ENCODE data around the gene RAB8B. TPM values are rescaled to one million over a fixed set of nuclear protein-coding genes. Genes with fewer than 3 reads are reported as not detected.

Gene RAB8B
- total and polyA plus RNA-seq, 2 donors from 2014 or later: 7.1 to 33.6 TPM

GRCh38 chr15:63165166-63165859, 24.1 kb upstream of the RAB8B start:
- intact Hi-C loops (cut with DNase I): no loop called here
- H3K27me3 ChIP-seq (ENCODE audit: control insufficient read depth, insufficient read depth, low read length): no peaks in the 10 kb centered on the region
- FAIRE-seq: no peak
- no peaks in the 10 kb centered on the region for H3K9me3 ChIP-seq (ENCODE audit: control insufficient read depth in 2 of 3, insufficient read depth in 1 of 3, low read length in 3 of 3)
- no peaks in the 10 kb centered on the region for H3K4me1 ChIP-seq (ENCODE audit: control insufficient read depth in 2 of 3, insufficient read depth in 2 of 3, low read depth in 1 of 3, low read length in 3 of 3)
- no peak overlapping the region for H3K4me3 ChIP-seq (ENCODE audit: low read length in 3 of 3)
- H3K9ac ChIP-seq (ENCODE audit: low read length in 3 of 3): no peak overlapping the region
- TF ChIP-seq CTCF (IDR thresholded peaks at IDR 0.05; ENCODE audit: borderline replicate concordance, extremely low read depth, insufficient read depth): no peak
- DNase-seq: no peak
- H3K27ac ChIP-seq (ENCODE audit: low read depth in 2 of 2, low read length in 2 of 2): no peak overlapping the region
- H3K36me3 ChIP-seq (ENCODE audit: control insufficient read depth in 2 of 3, insufficient read depth in 3 of 3, low read length in 3 of 3): no peaks in the 10 kb centered on the region

- peak; percentile 8 for TF ChIP-seq CTCF (IDR thresholded peaks at IDR 0.05; ENCODE audit: borderline replicate concordance, extremely low read depth, insufficient read depth)
- H3K4me1 ChIP-seq (ENCODE audit: control insufficient read depth in 2 of 3, insufficient read depth in 2 of 3, low read depth in 1 of 3, low read length in 3 of 3): no peaks in the 10 kb centered on the region
- no peaks in the 10 kb centered on the region for H3K27me3 ChIP-seq (ENCODE audit: control insufficient read depth, insufficient read depth, low read length)
- H3K9ac ChIP-seq (ENCODE audit: low read length in 3 of 3): no peak overlapping the region
- no peak overlapping the region for H3K27ac ChIP-seq (ENCODE audit: low read depth in 2 of 2, low read length in 2 of 2)
- H3K9me3 ChIP-seq (ENCODE audit: control insufficient read depth in 2 of 3, insufficient read depth in 1 of 3, low read length in 3 of 3): no peaks in the 10 kb centered on the region
- H3K4me3 ChIP-seq (ENCODE audit: low read length in 3 of 3): no peak overlapping the region
- intact Hi-C loops (cut with DNase I): no loop called here
- FAIRE-seq (no peak), DNase-seq (no peak)
- H3K36me3 ChIP-seq (ENCODE audit: control insufficient read depth in 2 of 3, insufficient read depth in 3 of 3, low read length in 3 of 3): no peaks in the 10 kb centered on the region
Measured at GRCh38 chr15:63166219-63166618, 23.2 kb upstream of the RAB8B start.

- no peak for TF ChIP-seq CTCF (IDR thresholded peaks at IDR 0.05; ENCODE audit: borderline replicate concordance, extremely low read depth, insufficient read depth)
- no peaks in the 10 kb centered on the region for H3K27me3 ChIP-seq (ENCODE audit: control insufficient read depth, insufficient read depth, low read length)
- no peak overlapping the region for H3K4me3 ChIP-seq (ENCODE audit: low read length in 3 of 3)
- no peak overlapping the region for H3K27ac ChIP-seq (ENCODE audit: low read depth in 2 of 2, low read length in 2 of 2)
- H3K9me3 ChIP-seq (ENCODE audit: control insufficient read depth in 2 of 3, insufficient read depth in 1 of 3, low read length in 3 of 3): no peaks in the 10 kb centered on the region
- DNase-seq: no peak
- no peak overlapping the region for H3K9ac ChIP-seq (ENCODE audit: low read length in 3 of 3)
- FAIRE-seq: no peak
- H3K36me3 ChIP-seq (ENCODE audit: control insufficient read depth in 2 of 3, insufficient read depth in 3 of 3, low read length in 3 of 3): no peaks in the 10 kb centered on the region
- H3K4me1 ChIP-seq (ENCODE audit: control insufficient read depth in 2 of 3, insufficient read depth in 2 of 3, low read depth in 1 of 3, low read length in 3 of 3): no peaks in the 10 kb centered on the region
- intact Hi-C loops (cut with DNase I): no loop called here
Measured at GRCh38 chr15:63169788-63170187, 19.6 kb upstream of the RAB8B start.

GRCh38 chr15:63172376-63172775, 17.0 kb upstream of the RAB8B start:
- Histone ChIP-seq H3K9me3 (ENCODE audit: control insufficient read depth in 2 of 3, insufficient read depth in 1 of 3, low read length in 3 of 3) (no peaks in the 10 kb centered on the region), H3K4me3 (ENCODE audit: low read length in 3 of 3) (no peak overlapping the region), H3K4me1 (ENCODE audit: control insufficient read depth in 2 of 3, insufficient read depth in 2 of 3, low read depth in 1 of 3, low read length in 3 of 3) (no peaks in the 10 kb centered on the region), H3K27me3 (ENCODE audit: control insufficient read depth, insufficient read depth, low read length) (no peaks in the 10 kb centered on the region), H3K9ac (ENCODE audit: low read length in 3 of 3) (no peak overlapping the region), H3K36me3 (ENCODE audit: control insufficient read depth in 2 of 3, insufficient read depth in 3 of 3, low read length in 3 of 3) (no peaks in the 10 kb centered on the region), H3K27ac (ENCODE audit: low read depth in 2 of 2, low read length in 2 of 2) (no peak overlapping the region)
- TF ChIP-seq CTCF (IDR thresholded peaks at IDR 0.05; ENCODE audit: borderline replicate concordance, extremely low read depth, insufficient read depth): no peak
- intact Hi-C loops (cut with DNase I): no loop called here
- FAIRE-seq: no peak
- no peak for DNase-seq
